HEK293 (cell line): ENCODE measurements around the gene EHMT1.

Experiments
- BCL11A ChIP-seq: fragments of 450-650 bp; formaldehyde crosslinking; IDR thresholded peaks from 2 replicates; pipeline ENCODE4 v1.5.1; 2016; ENCODE audit warnings: low read depth, missing biosample characterization, missing genetic modification characterization
- CTCF ChIP-seq: fragments of 450-650 bp; formaldehyde crosslinking; IDR thresholded peaks from 2 replicates; pipeline ENCODE4 v1.5.1; 2016; ENCODE audit warnings: missing biosample characterization, missing genetic modification characterization
- KLF8 ChIP-seq: fragments of 450-650 bp; formaldehyde crosslinking; IDR thresholded peaks from 2 replicates; pipeline ENCODE4 v1.5.1; 2016; ENCODE audit warnings: missing biosample characterization, missing genetic modification characterization
- YY1 ChIP-seq: fragments of 450-650 bp; formaldehyde crosslinking; IDR thresholded peaks from 2 replicates; pipeline ENCODE4 v1.5.1; 2018; ENCODE audit warnings: missing biosample characterization, missing genetic modification characterization
- ZBTB49 ChIP-seq: fragments of 450-650 bp; formaldehyde crosslinking; IDR thresholded peaks from 2 replicates; pipeline ENCODE4 v1.5.1; 2016; ENCODE audit warnings: missing biosample characterization, missing genetic modification characterization, low read depth
- ZNF132 ChIP-seq: fragments of 450-650 bp; formaldehyde crosslinking; IDR thresholded peaks from 2 replicates; pipeline ENCODE4 v1.5.1; 2017; ENCODE audit warnings: missing biosample characterization, missing genetic modification characterization, borderline replicate concordance
- ZNF184 ChIP-seq: fragments of 450-650 bp; IDR thresholded peaks from 2 replicates; pipeline ENCODE4 v1.5.1; 2018; ENCODE audit warnings: missing biosample characterization, mild to moderate bottlenecking, missing genetic modification characterization
- ZNF791 ChIP-seq: fragments of 450-650 bp; formaldehyde crosslinking; IDR thresholded peaks from 2 replicates; pipeline ENCODE4 v1.5.1; 2016; ENCODE audit warnings: missing biosample characterization, missing genetic modification characterization

- TF ChIP-seq CTCF (tag by site-specific recombination) (no peak), ZNF184 (tag by site-specific recombination) (no peak), YY1 (tag by site-specific recombination) (no peak), ZNF132 (no peak), ZNF791 (tag by site-specific recombination) (no peak), KLF8 (tag by site-specific recombination) (no peak), ZBTB49 (tag by site-specific recombination) (no peak), BCL11A (tag by site-specific recombination) (no peak)
Measured at GRCh38 chr9:137776306-137776995, 157.6 kb downstream of the EHMT1 start.
